HepG2 (cell line): ENCODE data around the gene FAM168A. TPM values are rescaled to one million over a fixed set of nuclear protein-coding genes. Genes with fewer than 3 reads are reported as not detected.

Source experiments
- ATAC-seq: fragments of 200-7000 bp; cut with Tn5 transposase; 3 replicates; pipeline ENCODE4 v1.9.1; 2020; ENCODE audit warnings: mild to moderate bottlenecking, moderate library complexity
- BruUV-seq: library from RNA; stranded (reverse); fragments of 400-500 nt; replicated peaks from 2 replicates; lab custom pipeline; 2021; lab: Mats Ljungman, UMichigan
- CTCF ChIA-PET: fragments of 300-600 bp; formaldehyde crosslinking; extraction: SDS; loops from one replicate; lab custom pipeline; 2021; ENCODE audit warnings: low total read pairs, inconsistent platforms, low intra/inter-chr PET ratio; lab: Yijun Ruan, JAX
- POLR2A ChIA-PET: fragments of 350-600 bp; sonication (Branson Sonifier 250); formaldehyde crosslinking; loops from one replicate; lab custom pipeline; 2020; ENCODE audit warnings: antibody characterized with exemption, inconsistent platforms; lab: Yijun Ruan, JAX
- DNase-seq: peaks from one replicate; pipeline ENCODE4 v3.0.0-alpha.2; 2015; ENCODE audit warnings: low spot score
- FAIRE-seq: peaks from 3 replicates; lab custom pipeline; 2011; peaks lifted over from hg19 to GRCh38; lab: Jason Lieb, UNC
- H2AFZ ChIP-seq: one replicate; pipeline ENCODE4 v1.6.1; 2011; ENCODE audit warnings: low read length, inconsistent platforms
- H3K27ac ChIP-seq: fragments of 300-600 bp; 3 replicates; pipeline ENCODE4 v1.8.0; 2011; ENCODE audit warnings: mixed run types, mild to moderate bottlenecking, mixed read lengths, low read length, inconsistent platforms; ENCODE audit not compliant: insufficient read depth; ENCODE audit errors: extremely low read length
- H3K27me3 ChIP-seq, 2 experiments: fragments of 200-600 bp in 1 of 2; 2 replicates in 1 of 2; 3 replicates in 1 of 2; pipeline versions ENCODE4 v1.6.0 to v1.8.0; 2011; ENCODE audit warnings: low read length in 2 of 2, mild to moderate bottlenecking in 2 of 2, moderate library complexity in 2 of 2, inconsistent platforms in 1 of 2; ENCODE audit not compliant: insufficient read depth in 2 of 2, control insufficient read depth in 1 of 2
- H3K36me3 ChIP-seq, 2 experiments: fragments of 200-600 bp in 1 of 2; replicated peaks in 1 of 2; 2 replicates in 1 of 2; 3 replicates in 1 of 2; pipeline versions ENCODE4 v1.5.1 to v1.8.0; 2011; ENCODE audit warnings: low read length in 2 of 2, inconsistent platforms in 1 of 2; ENCODE audit not compliant: insufficient read depth in 2 of 2, control insufficient read depth in 1 of 2
- H3K4me1 ChIP-seq: 2 replicates; pipeline ENCODE4 v1.5.1; 2012; ENCODE audit warnings: low read length, inconsistent platforms; ENCODE audit not compliant: insufficient read depth
- H3K4me2 ChIP-seq: 2 replicates; pipeline ENCODE4 v1.6.0; 2011; ENCODE audit warnings: low read depth, low read length, inconsistent platforms
- H3K4me3 ChIP-seq, 3 experiments: fragments of 200-600 bp in 1 of 3; sonication (generic), shearing (Covaris generic) in 1 of 3; replicated peaks in 1 of 3; 2 replicates each; pipeline ENCODE4 v1.5.1; 2011 to 2016; ENCODE audit warnings: low read length in 3 of 3, inconsistent platforms in 2 of 3, low read depth in 2 of 3, mild to moderate bottlenecking in 2 of 3, control low read depth in 1 of 3, mixed read lengths in 1 of 3; ENCODE audit not compliant: insufficient read depth in 1 of 3
- H3K79me2 ChIP-seq: one replicate; pipeline ENCODE4 v1.6.1; 2011; ENCODE audit warnings: low read length, inconsistent platforms; ENCODE audit not compliant: insufficient read depth
- H3K9ac ChIP-seq: 2 replicates; pipeline ENCODE4 v1.6.0; 2011; ENCODE audit warnings: mild to moderate bottlenecking, low read depth, low read length, inconsistent platforms; ENCODE audit not compliant: insufficient read depth
- H3K9me3 ChIP-seq: 2 replicates; pipeline ENCODE4 v1.5.1; 2012; ENCODE audit warnings: mild to moderate bottlenecking, low read length
- H4K20me1 ChIP-seq: 2 replicates; pipeline ENCODE4 v1.6.0; 2011; ENCODE audit warnings: inconsistent platforms, mild to moderate bottlenecking, low read length, moderate library complexity; ENCODE audit not compliant: insufficient read depth
- ADNP ChIP-seq: sonication (generic); formaldehyde crosslinking; IDR thresholded peaks from 2 replicates; pipeline ENCODE4 v1.4.0; 2020; ENCODE audit warnings: missing genetic modification reagents
- CHCHD3 ChIP-seq: sonication (generic); formaldehyde crosslinking; IDR thresholded peaks from 2 replicates; pipeline ENCODE4 v1.8.0; 2022; ENCODE audit warnings: mild to moderate bottlenecking, missing genetic modification reagents, moderate library complexity
- GATAD2A ChIP-seq: IDR thresholded peaks from 2 replicates; pipeline ENCODE4 v1.6.1; 2016
- HDAC1 ChIP-seq: sonication (generic); formaldehyde crosslinking; IDR thresholded peaks from 2 replicates; pipeline ENCODE4 v1.5.1; 2020; ENCODE audit warnings: mild to moderate bottlenecking, missing genetic modification reagents
- HOXA5 ChIP-seq: sonication (generic); formaldehyde crosslinking; IDR thresholded peaks from 2 replicates; pipeline ENCODE4 v1.4.0; 2020; ENCODE audit warnings: missing genetic modification reagents
- NFIB ChIP-seq: sonication (generic); formaldehyde crosslinking; IDR thresholded peaks from 2 replicates; pipeline ENCODE4 v1.9.0; 2021; ENCODE audit warnings: missing genetic modification reagents, mild to moderate bottlenecking, borderline replicate concordance
- RFX5 ChIP-seq: IDR thresholded peaks from 2 replicates; pipeline ENCODE4 v1.6.1; 2011; ENCODE audit warnings: low read depth, low read length, improper control_type of control experiment
- SMAD1 ChIP-seq: sonication (generic); formaldehyde crosslinking; IDR thresholded peaks from 2 replicates; pipeline ENCODE4 v1.4.0; 2020; ENCODE audit warnings: missing genetic modification reagents, low read depth, mild to moderate bottlenecking, borderline replicate concordance
- SP5 ChIP-seq: IDR thresholded peaks from 2 replicates; pipeline ENCODE4 v1.6.1; 2016; ENCODE audit warnings: low read depth, borderline replicate concordance
- ZBTB21 ChIP-seq: sonication (generic); formaldehyde crosslinking; IDR thresholded peaks from 2 replicates; pipeline ENCODE4 v1.4.0; 2020; ENCODE audit warnings: missing genetic modification reagents
- ZNF383 ChIP-seq: sonication (generic); formaldehyde crosslinking; IDR thresholded peaks from 2 replicates; pipeline ENCODE4 v1.4.0; 2020; ENCODE audit warnings: missing genetic modification reagents, mild to moderate bottlenecking, borderline replicate concordance
- ZNF652 ChIP-seq: IDR thresholded peaks from 2 replicates; pipeline ENCODE4 v1.6.1; 2016; ENCODE audit warnings: low read depth, borderline replicate concordance
- ZNF660 ChIP-seq: sonication (generic); formaldehyde crosslinking; IDR thresholded peaks from 2 replicates; pipeline ENCODE4 v1.5.1; 2020; ENCODE audit warnings: mild to moderate bottlenecking, low read depth, missing genetic modification reagents, borderline replicate concordance
- WGBS: methylation state at CpG from one replicate; pipeline ENCODE4 v1.1.6; 2017; ENCODE audit warnings: low lambda C conversion rate; 5-methylcytosine and 5-hydroxymethylcytosine counted together
- in situ Hi-C: cut with HindIII; loops from 2 replicates; pipeline ENCODE4 v1.10.0; 2017; ENCODE audit warnings: low pct_unique_long_range_greater_than_20kb; ENCODE audit not compliant: extremely low pct_ligation_motif_present
- intact Hi-C: fragments of 100-400 bp; cut with micrococcal nuclease; formaldehyde crosslinking; loops from one replicate; pipeline ENCODE4 v1.10.0; 2022; ENCODE audit not compliant: unreplicated experiment
- polyA plus RNA-seq, 8 experiments: library from polyadenylated mRNA; depleted of rRNA in 3 of 8; stranded (reverse) in 7 of 8; unstranded in 1 of 8; fragments of >200 nt; fragmentation: Illumina TruSeq in 4 of 8; extraction: Trizol in 4 of 8; gene quantifications; 2 replicates each; pipeline versions ENCODE4 v1.2.1 to v1.2.3, GENCODE V29; 2011 to 2016; ENCODE audit warnings: low read depth in 4 of 8, missing spikeins in 1 of 8, mixed read lengths in 1 of 8; ENCODE audit not compliant: insufficient read depth in 1 of 8
- total RNA-seq, 5 experiments: library from RNA; depleted of rRNA; stranded (reverse); fragments of >200 nt; fragmentation: Illumina TruSeq; extraction: Trizol; gene quantifications; 2 replicates each; pipeline ENCODE4 v1.2.3, GENCODE V29; 2016; ENCODE audit warnings: low read depth in 1 of 5
- TF ChIP-seq, protein P1 (sequence below): sonication (generic); formaldehyde crosslinking; IDR thresholded peaks from 2 replicates; pipeline ENCODE4 v1.8.1; 2023; ENCODE audit warnings: mild to moderate bottlenecking, moderate library complexity, missing genetic modification reagents
- TF ChIP-seq, protein P2 (sequence below): sonication (generic); formaldehyde crosslinking; IDR thresholded peaks from 2 replicates; pipeline ENCODE4 v1.4.0; 2020; ENCODE audit warnings: missing genetic modification reagents
- TF ChIP-seq, protein P3 (sequence below): sonication (generic); formaldehyde crosslinking; IDR thresholded peaks from 2 replicates; pipeline ENCODE4 v1.4.0; 2020; ENCODE audit warnings: missing genetic modification reagents
- TF ChIP-seq, protein P4 (sequence below): sonication (generic); formaldehyde crosslinking; IDR thresholded peaks from 2 replicates; pipeline ENCODE4 v1.8.0; 2022; ENCODE audit warnings: missing genetic modification reagents, mild to moderate bottlenecking, borderline replicate concordance

Gene FAM168A
- total and polyA plus RNA-seq, 2 of the 13 experiments (the other 11 are each of a cell fraction or from before 2014, with no cell fraction given) = 13.9 to 15.8 TPM

DNA sequence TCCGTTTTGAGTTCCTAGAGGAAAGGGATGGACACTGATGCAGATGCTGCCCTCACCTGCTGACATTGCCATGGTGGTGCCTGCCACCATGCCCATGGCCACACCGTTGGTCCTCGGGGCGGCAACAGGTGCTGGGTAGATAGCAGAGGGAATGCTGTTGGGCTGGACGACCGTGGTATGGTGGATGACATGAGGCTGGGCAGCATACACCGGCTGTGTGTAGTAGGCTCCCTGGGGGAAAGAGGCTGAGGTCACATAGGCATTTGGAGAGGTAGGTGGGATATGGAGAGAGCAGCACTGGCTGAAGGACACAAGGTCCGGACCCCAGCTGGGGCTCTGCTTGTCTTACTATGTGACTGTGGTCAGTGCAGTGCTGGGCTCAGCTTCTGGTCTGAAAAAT is 188.5 kb downstream of the FAM168A start:
- no TSS peak for BruUV-seq
- 94% methylated on average over 8 of the region's 8 CpGs for WGBS
- H3K36me3 ChIP-seq = peaks cover 10 to 25% of the 10 kb centered on the region in 2 experiments
- CTCF ChIA-PET = no interaction called here
- no peaks in the 10 kb centered on the region for H3K79me2 ChIP-seq
- in situ Hi-C loops = loop anchor here (10.0 kb wide), 1 partner anchor 215 kb away; no protein-coding TSS in a partner anchor
- no peak overlapping the region for H3K9ac ChIP-seq
- TF ChIP-seq, protein P1, sequence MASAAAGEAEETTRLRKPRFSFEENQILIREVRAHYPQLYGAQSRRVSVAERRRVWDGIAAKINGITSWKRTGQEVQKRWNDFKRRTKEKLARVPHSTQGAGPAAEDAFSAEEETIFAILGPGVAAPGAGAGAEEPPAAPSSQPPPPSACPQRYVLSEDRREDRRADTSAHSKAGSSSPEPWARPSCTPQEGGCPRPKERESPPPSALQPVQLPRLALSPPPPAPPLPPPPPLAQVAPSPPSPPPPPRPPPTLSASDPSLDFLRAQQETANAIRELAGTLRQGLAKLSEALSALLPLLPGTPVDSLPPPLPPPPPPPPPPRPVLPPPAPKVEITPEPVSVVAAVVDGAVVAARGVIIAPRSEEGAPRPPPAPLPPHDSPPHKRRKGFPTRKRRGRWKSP (CRISPR knock-in tag) = no peak
- TF ChIP-seq SP5 (CRISPR knock-in tag) (no peak), ZBTB21 (CRISPR knock-in tag) (no peak), SMAD1 (CRISPR knock-in tag) (no peak), HOXA5 (no peak), HDAC1 (CRISPR knock-in tag) (no peak), NFIB (CRISPR knock-in tag) (no peak), ZNF383 (CRISPR knock-in tag) (no peak), ZNF660 (CRISPR knock-in tag) (no peak), ZNF652 (no peak), GATAD2A (no peak), RFX5 (no peak), ADNP (CRISPR knock-in tag) (no peak), CHCHD3 (CRISPR knock-in tag) (no peak)
- TF ChIP-seq, protein P2, sequence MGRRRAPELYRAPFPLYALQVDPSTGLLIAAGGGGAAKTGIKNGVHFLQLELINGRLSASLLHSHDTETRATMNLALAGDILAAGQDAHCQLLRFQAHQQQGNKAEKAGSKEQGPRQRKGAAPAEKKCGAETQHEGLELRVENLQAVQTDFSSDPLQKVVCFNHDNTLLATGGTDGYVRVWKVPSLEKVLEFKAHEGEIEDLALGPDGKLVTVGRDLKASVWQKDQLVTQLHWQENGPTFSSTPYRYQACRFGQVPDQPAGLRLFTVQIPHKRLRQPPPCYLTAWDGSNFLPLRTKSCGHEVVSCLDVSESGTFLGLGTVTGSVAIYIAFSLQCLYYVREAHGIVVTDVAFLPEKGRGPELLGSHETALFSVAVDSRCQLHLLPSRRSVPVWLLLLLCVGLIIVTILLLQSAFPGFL = no peak
- TF ChIP-seq, protein P3, sequence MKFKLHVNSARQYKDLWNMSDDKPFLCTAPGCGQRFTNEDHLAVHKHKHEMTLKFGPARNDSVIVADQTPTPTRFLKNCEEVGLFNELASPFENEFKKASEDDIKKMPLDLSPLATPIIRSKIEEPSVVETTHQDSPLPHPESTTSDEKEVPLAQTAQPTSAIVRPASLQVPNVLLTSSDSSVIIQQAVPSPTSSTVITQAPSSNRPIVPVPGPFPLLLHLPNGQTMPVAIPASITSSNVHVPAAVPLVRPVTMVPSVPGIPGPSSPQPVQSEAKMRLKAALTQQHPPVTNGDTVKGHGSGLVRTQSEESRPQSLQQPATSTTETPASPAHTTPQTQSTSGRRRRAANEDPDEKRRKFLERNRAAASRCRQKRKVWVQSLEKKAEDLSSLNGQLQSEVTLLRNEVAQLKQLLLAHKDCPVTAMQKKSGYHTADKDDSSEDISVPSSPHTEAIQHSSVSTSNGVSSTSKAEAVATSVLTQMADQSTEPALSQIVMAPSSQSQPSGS (CRISPR knock-in tag) = no peak
- TF ChIP-seq, protein P4, sequence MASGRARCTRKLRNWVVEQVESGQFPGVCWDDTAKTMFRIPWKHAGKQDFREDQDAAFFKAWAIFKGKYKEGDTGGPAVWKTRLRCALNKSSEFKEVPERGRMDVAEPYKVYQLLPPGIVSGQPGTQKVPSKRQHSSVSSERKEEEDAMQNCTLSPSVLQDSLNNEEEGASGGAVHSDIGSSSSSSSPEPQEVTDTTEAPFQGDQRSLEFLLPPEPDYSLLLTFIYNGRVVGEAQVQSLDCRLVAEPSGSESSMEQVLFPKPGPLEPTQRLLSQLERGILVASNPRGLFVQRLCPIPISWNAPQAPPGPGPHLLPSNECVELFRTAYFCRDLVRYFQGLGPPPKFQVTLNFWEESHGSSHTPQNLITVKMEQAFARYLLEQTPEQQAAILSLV (CRISPR knock-in tag) = no peak
- TF ChIP-seq, all 625 proteins: peak for 0
- peaks cover 5% of the 10 kb centered on the region; the same call in 1 of the 2 replicates for H3K4me1 ChIP-seq
- no peaks in the 10 kb centered on the region for H4K20me1 ChIP-seq
- H3K4me2 ChIP-seq = no peak overlapping the region
- no peak for FAIRE-seq
- intact Hi-C loops = loop anchor here (10.0 kb wide), 1 partner anchor 215 kb away; no protein-coding TSS in a partner anchor
- H2AFZ ChIP-seq = no peak overlapping the region
- POLR2A ChIA-PET = no interaction called here
- DNase-seq = no peak
- H3K27ac ChIP-seq = no peak overlapping the region
- H3K9me3 ChIP-seq = no peaks in the 10 kb centered on the region
- no peak overlapping the region for H3K4me3 ChIP-seq
- no peaks in the 10 kb centered on the region for H3K27me3 ChIP-seq
- ATAC-seq = no peak
